ENCODE measurements around the gene AP2A2.

DNA sequence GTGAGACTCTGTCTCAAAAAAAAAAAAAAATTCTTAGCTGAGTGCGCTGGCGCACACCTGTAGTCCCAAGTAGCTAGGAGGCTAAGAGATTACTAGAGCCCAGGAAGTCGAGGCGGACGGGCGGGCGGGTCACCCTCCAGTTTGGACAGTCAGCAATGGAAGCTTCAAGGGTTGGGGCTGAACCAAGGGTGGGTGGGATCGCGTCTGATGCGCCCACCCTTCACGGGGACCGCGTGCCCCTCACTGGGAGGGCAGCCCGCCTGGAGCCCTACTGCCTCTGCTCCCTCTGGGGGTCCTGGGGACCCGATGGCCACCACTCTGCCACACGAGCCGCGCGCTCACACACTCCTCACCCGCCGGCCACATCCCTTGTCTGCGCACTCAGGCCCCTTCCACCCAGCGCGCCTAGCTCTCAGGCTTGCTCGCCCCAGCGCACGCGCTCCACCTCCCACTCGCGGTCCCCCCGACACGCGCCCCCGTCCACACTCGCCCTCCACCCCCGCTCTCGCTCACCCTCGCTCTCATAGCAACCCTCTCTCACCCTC, 15.6 kb upstream of the AP2A2 start:
- TF ChIP-seq CTCF (IDR thresholded peaks at IDR 0.05) = no peak
- TF ChIP-seq POLR2A (IDR thresholded peaks at IDR 0.05) = no peak
